Activated T-cell treated with anti-CD3 and anti-CD28 coated beads for 24 hours (primary cell): ENCODE data around the gene EGFL7.
A peak's percentile ranks its signal among the peaks of the same experiment; 100 is the strongest.
"Not testable (repeated sequence)": the region's sequence is repeated elsewhere in the genome, so short reads cannot be mapped to it uniquely, and the experiment has no call there.

Experiments used
- DNase-seq: peaks from one replicate; pipeline ENCODE4 v3.0.0-alpha.2; 2020; ENCODE audit warnings: low read depth

EGFL7 gene

DNA sequence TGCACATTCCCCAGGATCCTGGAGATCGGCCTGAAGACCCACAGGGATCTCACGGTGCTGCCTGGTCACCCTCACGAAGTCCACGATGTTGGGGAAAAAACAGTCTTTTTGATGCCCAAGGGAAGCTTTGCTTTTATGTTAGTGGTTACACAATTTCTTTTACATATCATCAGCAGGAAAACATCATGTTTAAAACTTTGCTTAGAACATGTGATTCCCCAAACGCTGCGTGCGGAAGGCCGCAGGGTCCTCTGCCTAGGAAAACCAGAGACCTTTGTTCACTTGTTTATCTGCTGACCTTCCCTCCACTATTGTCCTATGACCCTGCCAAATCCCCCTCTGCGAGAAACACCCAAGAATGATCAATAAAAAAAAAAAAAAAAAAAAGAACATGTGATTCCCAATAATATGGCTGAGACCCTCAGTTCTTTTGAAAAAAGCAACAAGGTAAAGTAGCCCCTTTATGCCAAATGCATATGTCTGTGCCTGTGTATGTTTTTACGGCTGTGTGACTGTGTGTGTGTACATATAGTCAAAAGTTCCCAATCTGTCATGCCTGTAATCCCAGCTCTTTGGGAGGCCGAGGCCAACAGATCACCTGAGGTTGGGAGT lies 36.0 kb downstream of the EGFL7 start:
- DNase-seq, result no peak

GRCh38 chr9:136700304-136700703 lies 37.6 kb downstream of the EGFL7 start:
- DNase-seq, result no peak

DNA sequence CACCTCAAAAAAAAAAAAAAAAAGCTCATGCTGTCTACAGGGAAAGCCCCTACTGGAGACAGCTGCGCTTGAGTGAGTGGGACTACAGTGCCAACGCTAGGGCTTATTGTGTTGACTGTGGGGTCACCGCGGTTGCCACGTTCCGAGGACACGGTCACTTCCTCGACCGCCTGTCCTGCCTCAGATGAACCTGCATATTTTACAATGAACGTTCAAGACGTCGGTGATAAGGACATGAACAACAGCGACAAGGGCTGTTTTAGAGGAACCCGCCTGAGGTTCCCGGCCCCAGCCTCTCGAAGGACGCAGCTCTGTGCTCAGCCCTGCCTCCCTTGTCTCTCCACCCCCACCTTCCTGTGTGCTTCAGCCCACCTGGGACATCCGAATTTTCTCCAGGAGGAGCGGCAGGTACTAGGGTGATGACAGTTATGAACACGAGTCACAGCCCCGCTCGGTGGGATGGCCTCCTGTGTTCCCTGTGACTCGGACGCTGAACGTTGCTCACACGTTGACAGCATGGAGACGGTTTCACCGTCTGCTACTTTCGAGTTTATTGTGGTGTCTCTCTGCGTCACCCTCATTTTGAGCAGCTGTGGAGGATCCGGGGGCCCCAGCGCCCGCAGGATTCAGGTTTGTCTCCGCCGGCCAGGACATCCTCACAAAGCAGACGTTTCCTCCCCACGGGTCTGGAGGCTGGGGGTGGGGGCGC lies 38.4 kb downstream of the EGFL7 start:
- DNase-seq, result peak; percentile 71

GRCh38 chr9:136701668-136702053 lies 38.9 kb downstream of the EGFL7 start:
- no peak for DNase-seq

DNA sequence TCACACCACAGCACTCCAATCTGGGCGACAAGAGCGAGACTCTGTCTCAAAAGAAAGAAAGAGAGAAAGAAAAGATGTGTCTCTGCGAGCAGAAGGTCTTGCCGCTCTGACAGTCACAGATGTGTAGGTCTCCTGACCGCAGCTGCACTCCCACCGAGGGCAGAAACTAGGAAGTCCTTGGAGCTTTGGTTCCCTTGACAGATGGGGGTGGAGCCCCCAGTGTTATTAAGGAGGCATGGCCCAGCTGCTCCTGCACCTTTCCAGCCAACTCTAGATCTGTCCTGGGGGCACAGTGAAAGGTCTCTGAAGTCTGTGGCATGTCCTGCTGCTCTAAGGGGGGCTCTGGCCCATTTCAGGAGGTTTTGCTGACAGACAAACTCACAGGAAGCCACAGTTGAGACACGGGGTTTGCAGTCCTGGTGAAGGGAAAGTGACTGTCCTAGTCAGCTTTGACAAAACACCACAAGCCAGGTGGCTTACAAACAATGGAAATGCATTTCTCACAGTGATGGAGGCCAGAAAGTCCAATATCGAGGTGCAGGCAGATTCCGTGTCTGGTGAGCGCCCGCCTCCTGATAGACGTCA lies 40.7 kb downstream of the EGFL7 start:
- DNase-seq, result no peak

- not testable (repeated sequence) for DNase-seq
These were observed 42.0 kb downstream of the EGFL7 start for GRCh38 chr9:136704741-136705140.

DNA sequence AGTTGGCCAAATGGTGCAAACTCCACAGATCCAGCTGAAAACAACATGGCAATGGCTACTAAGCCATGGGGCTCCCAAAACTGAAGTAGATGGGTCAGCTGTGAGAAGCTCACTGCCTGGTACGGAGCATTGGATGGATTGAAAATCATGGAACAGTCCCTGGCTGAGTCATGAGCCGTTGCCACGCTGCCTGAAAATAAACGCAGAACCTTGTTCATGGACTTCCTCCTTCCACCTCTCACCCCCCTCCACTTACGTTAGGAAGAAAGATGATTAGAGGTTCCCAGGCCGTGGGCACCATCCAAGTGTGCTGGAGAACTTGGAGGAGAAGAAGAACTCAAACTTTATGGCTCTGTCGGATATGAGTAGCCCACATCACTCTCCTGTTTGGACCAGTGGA lies 42.8 kb downstream of the EGFL7 start:
- no peak for DNase-seq

DNA sequence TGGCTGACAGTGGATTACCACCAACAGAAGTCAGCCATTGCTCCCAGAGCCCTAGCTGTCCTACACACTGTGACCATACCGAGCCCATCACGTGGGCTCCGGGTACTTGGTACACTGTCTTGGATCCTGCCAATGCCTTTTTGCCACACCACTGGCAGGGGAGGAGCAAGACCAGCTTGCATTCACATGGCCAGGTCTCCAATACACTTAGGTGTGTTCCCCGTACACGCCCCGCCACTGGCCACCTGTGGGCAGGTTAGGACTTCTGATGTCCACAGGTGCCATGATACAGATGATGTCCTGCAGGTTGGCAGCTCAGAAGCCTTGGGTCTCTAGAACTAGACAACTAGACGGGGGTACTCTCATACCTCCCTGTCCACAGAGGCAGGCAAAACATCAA lies 44.3 kb downstream of the EGFL7 start:
- no peak for DNase-seq

GRCh38 chr9:136707849-136708517 lies 45.3 kb downstream of the EGFL7 start:
- no peak for DNase-seq

DNA sequence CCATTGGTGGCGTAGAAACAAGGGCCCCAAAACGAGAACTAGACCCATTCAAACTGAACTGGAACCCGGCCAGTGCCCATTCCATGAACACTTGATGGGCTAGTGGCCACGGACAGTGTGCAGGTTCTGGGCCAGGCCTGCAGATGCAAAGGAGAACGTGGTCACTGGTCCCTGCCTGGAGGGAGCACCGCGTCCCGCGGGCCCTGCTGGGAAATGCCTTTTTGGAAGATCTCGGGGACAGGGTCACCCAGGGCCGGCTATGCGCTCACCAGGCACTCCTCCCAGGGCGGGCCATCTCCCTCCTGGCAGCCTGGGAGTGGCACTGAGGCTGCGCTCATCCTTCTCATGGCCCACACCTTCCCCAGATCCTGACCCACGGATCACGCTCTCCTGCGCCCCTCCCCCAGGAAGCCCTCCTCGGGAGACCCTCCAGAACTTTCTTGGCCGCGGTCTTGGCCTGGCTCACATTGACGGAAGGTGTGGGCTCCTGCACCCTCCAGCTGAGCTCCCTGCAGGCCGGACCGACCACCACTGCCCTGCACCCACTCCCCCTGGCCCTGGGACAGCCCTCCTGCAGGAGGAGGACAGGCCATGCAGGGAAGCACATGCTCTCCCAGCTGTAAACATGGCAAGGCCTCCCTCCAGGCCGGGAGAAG lies 46.9 kb downstream of the EGFL7 start:
- DNase-seq, result no peak

DNA sequence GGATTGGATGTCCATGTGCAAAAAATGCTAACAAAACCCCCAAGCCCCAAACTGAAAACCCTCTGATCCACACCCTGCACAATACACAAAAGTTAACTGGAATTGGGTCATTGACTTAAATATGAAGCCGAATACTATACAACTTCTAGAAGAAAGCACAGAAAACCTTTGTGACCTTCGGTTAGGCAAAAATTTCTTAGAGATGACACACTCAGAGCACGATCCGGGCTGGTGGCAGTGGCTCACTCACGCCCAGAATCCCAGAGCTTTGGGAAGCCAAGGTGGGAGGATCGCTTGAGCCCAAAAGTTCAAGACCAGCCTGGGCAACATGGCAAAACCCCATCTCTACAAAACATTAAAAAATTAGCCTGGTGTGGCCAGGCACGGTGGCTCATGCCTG lies 47.8 kb downstream of the EGFL7 start:
- DNase-seq, result no peak

DNA sequence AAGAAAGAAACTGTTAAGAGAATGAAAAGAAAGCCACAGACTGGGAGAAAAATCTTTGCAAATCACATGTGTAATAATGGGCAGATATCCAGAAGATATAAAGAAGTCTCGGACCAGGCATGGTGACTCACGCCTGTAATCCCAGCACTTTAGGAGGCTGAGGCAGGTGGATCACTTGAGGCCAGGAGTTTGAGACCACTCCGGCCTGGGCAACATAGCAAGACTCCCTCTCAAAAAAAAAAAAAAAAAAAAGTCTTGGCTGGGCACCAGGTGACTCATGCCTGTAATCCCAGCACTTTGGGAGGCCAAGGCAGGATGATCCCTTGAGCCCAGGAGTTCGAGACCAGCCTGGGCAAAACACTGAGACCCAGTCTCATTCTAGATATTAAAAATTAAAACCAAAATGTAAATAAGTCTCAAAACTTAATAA lies 48.5 kb downstream of the EGFL7 start:
- not testable (repeated sequence) for DNase-seq

DNA sequence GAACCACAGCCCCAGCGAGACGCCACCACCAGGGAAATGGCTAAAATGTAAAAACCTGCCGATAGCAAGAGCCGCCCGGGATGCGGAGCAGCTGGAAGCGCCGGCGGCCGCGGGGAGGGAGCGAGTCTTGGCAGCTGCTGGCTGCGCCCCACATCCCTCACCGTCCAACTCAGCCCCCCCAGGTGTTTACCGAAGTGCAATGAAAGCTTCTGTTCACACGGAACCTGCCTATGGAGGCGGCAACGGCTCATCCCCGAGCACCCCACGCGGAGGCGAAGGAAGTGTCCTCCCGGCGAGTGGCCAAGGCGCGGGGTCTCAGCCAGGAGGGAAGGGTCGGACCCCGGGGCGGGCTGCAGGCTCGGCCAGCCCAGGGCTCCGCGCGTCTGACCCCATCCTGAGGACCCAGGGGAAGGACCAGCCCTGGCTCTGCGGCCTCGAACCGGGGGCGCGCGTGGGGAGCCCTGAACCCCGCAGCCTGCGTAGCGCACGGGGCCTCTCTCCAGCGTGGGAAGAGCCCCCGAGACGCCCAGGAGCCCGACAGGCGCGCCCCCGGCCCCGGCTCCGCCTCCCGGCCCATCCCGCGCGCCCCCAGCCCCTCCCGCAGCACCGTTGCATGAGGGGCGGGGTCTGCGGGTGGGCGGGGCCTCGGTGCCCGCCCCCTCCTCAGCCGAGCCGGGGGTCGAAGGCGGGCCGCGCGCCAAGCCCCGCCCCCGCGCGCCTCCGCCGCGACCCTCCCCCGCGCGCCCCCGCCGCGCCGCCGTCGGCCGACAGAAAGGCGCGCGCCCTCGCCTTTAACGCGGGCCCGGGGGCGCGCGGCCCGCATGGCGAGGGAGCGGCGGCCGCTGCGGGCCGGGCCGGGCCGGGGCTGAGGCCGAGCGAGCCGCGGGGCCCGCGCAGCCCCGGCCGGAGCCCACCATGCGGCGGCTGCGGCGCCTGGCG lies 49.3 kb downstream of the EGFL7 start, which contains the start of gene DIPK1B:
Gene DIPK1B (plus strand): TSS at position 822 of the 939 bp plus-strand sequence. CDS start 94 bp downstream, at position 916.
- DNase-seq, result no peak

DNA sequence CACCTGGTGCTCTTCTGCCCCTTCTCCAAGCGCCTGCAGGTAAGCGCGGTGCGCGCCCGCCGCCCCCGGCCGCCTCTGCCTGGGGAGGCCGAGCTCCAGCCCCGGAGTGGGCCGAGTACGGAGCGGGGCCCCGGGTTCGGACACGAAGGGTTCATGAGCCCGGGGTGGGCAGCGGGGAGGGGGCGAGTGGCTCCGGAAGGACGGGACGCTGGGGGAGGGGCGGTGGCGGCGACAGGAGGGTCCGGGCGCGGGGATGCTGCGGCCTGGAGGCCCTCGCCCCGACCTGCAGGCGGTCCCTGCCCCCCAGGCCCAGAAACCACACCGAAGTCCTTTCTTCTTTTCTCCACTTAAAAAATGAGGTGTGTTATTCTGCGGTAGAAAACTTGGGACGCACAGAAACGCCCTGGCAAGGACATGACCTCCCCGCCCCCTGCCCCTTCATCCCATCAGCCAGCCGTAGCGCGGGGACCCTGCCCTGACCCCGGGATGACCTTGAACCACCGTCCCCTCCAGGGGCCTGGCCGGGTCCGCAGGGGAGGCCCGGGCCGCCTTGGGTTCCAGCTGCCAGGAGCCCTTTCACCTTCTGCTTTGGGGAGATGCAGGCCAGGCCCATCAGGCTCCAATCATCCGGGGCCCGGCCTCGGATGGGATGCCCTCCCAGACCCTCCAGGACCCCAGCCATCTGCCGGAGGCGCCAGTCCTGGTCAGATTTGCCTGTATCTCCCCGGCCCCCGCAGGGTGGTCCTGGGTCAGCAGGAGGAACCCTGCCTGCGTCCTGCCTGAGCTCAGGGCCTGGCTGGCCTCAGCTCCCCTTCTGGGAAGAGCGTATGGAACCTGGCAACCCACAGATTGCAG lies 50.2 kb downstream of the EGFL7 start:
- no peak for DNase-seq

GRCh38 chr9:136713550-136713949 lies 50.8 kb downstream of the EGFL7 start:
- DNase-seq, result no peak

DNA sequence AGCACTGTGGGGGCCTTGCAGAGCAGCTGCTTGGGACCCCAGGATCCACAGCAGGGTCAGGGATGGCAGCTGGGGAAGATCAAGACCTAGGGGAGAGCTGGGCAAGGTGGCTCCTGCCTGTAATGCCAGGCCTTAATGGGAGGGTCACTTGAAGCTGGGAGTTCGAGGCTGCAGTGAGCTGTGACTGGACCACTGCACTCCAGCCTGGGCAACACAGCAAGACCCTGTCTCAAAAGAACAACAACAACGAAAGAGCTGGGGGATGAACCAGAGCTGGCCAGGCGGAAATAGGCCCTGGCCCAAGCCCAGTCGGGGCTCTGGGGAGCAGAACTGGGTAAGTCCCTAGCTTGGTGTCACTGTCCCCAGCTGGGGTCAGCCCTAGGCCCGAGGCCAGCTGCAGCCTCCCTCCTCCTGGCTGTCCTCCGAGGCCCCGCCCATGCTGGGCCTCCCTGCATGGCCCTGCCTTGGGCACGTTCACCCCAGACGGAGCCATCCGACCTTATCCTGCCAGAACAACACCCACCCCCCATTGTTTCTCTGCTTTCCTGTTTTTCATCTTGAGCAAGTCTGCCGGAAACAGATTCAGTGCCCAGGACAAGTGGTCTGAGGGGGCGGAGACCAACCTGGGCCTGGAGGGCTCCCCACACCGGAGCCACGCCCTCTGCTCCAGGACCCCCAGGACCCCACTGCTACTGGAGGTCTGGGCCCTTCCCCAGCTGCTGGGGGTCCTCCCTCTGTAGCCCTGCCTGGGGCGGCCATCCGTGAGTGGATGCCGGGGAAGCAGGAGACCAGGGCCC lies 51.6 kb downstream of the EGFL7 start:
- no peak for DNase-seq

- DNase-seq, result no peak
These were observed 52.2 kb downstream of the EGFL7 start for GRCh38 chr9:136714893-136715274.

GRCh38 chr9:136717399-136717798 lies 54.7 kb downstream of the EGFL7 start:
- DNase-seq, result no peak
